ENCODE measurements around the gene PLXNA3. TPM values are rescaled to one million over a fixed set of nuclear protein-coding genes. Genes with fewer than 3 reads are reported as not detected.
"Not testable (repeated sequence)": the region's sequence is repeated elsewhere in the genome, so short reads cannot be mapped to it uniquely, and the experiment has no call there.

Gene PLXNA3
- total and polyA plus RNA-seq, 2 experiments from 2014 or later = 2.7 to 5.4 TPM

DNA sequence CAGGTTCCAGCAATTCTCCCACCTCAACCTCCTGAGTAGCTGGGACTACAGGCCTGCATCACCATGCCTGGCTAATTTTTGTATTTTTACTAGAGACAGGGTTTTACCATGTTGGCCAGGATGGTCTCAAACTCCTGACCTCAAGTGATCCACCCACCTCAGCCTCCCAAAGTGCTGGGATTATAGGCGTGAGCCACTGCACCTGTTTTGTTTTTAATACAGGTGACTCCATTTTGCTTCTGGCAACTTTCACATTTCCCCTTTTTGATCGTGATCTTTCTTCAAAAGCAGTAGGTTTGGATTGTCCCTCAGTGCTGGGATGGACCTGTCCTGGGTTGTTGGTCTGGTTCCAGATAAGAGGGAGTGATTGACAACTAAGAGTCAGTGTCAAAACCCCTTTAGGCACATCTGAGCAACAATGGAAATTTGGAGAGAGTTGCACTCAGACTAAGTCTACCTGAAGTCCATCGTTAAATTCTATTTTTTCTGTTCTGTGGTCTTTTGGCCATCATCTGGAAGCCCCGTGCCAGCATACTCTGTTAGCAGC lies 38.6 kb downstream of the PLXNA3 start:
- not testable (repeated sequence) for H3K27me3 Mint-ChIP-seq (ENCODE audit: insufficient read depth, low read depth, poor library complexity); H3K27me3 ChIP-seq (ENCODE audit: insufficient read depth); H3K4me1 ChIP-seq (ENCODE audit: insufficient read depth); H3K36me3 Mint-ChIP-seq (ENCODE audit: low read depth); ATAC-seq; H2AFZ ChIP-seq; H3K9me3 Mint-ChIP-seq; H3K36me3 ChIP-seq (ENCODE audit: insufficient read depth); H3K4me3 ChIP-seq; H3K79me2 ChIP-seq (replicated peaks; ENCODE audit: insufficient read depth); H3K27ac ChIP-seq (ENCODE audit: low read depth); H3K4me2 ChIP-seq; H3K9me2 ChIP-seq (ENCODE audit: insufficient read depth); H3K27ac Mint-ChIP-seq; H4K20me1 ChIP-seq (replicated peaks; ENCODE audit: insufficient read depth); H3K4me1 Mint-ChIP-seq; DNase-seq (ENCODE audit: low spot score); H3K4me3 Mint-ChIP-seq; H3F3A ChIP-seq (replicated peaks; ENCODE audit: low read depth)

DNA sequence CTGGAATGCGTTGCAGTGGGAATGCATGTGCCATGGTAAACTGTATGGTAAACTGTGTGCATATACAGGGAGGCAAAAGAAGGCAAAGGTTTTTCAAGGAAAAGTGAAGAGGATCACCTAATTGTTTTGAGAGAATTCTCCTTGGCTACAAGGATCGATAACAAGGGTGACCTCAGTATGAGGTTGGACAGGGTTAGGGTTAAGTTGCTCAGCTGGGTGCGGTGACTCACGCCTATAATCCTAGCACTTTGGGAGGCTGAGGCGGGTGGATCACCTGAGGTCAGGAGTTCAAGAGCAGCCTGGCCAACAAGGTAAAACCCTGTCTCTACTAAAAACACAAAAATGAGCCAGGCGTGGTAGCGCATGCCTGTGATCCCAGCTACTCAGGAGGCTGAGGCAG lies 43.3 kb downstream of the PLXNA3 start:
- not testable (repeated sequence) for H3K4me2 ChIP-seq; H3K36me3 Mint-ChIP-seq (ENCODE audit: low read depth); H3K27me3 Mint-ChIP-seq (ENCODE audit: insufficient read depth, low read depth, poor library complexity); H3K9me2 ChIP-seq (ENCODE audit: insufficient read depth); H3K9me3 Mint-ChIP-seq; H3K4me1 ChIP-seq (ENCODE audit: insufficient read depth); H3K36me3 ChIP-seq (ENCODE audit: insufficient read depth); H3K27ac ChIP-seq (ENCODE audit: low read depth); ATAC-seq; H2AFZ ChIP-seq; H3F3A ChIP-seq (replicated peaks; ENCODE audit: low read depth); H3K27ac Mint-ChIP-seq; H4K20me1 ChIP-seq (replicated peaks; ENCODE audit: insufficient read depth); H3K79me2 ChIP-seq (replicated peaks; ENCODE audit: insufficient read depth); H3K27me3 ChIP-seq (ENCODE audit: insufficient read depth); H3K4me1 Mint-ChIP-seq; H3K4me3 Mint-ChIP-seq; H3K4me3 ChIP-seq; DNase-seq (ENCODE audit: low spot score)

DNA sequence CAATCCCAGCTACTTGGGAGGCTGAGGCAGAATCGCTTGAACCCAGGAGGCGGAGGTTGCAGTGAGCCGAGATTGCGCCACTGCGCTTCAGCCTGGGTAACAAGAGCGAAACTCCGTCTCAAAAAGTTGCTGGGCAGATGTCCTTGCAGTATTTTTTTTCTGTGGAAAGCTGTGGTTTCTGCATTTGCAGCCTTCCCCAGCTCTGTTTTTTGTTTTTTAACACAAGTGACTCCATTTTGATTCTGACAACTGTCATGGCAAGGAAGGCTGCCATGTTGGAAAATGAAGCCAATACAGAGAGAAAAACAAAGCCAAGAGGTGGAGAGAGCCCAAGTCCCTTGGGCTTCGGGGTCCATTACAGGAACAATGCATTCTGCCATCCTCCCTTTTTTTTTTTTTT lies 44.0 kb downstream of the PLXNA3 start:
- peaks cover 2% of the 10 kb centered on the region; the same call in 1 of the 3 replicates for H3K36me3 Mint-ChIP-seq (ENCODE audit: low read depth)
- no peak overlapping the region for H3K27ac Mint-ChIP-seq
- Histone ChIP-seq H3K9me2 (ENCODE audit: insufficient read depth) (no peaks in the 10 kb centered on the region), H2AFZ (no peak overlapping the region), H3K27me3 (ENCODE audit: insufficient read depth) (no peaks in the 10 kb centered on the region), H3F3A (replicated peaks; ENCODE audit: low read depth) (no peaks in the 10 kb centered on the region), H3K36me3 (ENCODE audit: insufficient read depth) (no peaks in the 10 kb centered on the region), H4K20me1 (replicated peaks; ENCODE audit: insufficient read depth) (no peaks in the 10 kb centered on the region), H3K4me2 (no peak overlapping the region), H3K79me2 (replicated peaks; ENCODE audit: insufficient read depth) (no peaks in the 10 kb centered on the region), H3K27ac (ENCODE audit: low read depth) (no peak overlapping the region), H3K4me3 (no peak overlapping the region), H3K4me1 (ENCODE audit: insufficient read depth) (no peaks in the 10 kb centered on the region)
- H3K4me3 Mint-ChIP-seq = no peak overlapping the region
- no peaks in the 10 kb centered on the region for H3K4me1 Mint-ChIP-seq
- DNase-seq (ENCODE audit: low spot score) (no peak), ATAC-seq (no peak)
- H3K9me3 Mint-ChIP-seq = no peaks in the 10 kb centered on the region
- no peak for TF ChIP-seq JUNB (IDR thresholded peaks at IDR 0.05; ENCODE audit: unreplicated experiment)
- H3K27me3 Mint-ChIP-seq (ENCODE audit: insufficient read depth, low read depth, poor library complexity) = no peaks in the 10 kb centered on the region

DNA sequence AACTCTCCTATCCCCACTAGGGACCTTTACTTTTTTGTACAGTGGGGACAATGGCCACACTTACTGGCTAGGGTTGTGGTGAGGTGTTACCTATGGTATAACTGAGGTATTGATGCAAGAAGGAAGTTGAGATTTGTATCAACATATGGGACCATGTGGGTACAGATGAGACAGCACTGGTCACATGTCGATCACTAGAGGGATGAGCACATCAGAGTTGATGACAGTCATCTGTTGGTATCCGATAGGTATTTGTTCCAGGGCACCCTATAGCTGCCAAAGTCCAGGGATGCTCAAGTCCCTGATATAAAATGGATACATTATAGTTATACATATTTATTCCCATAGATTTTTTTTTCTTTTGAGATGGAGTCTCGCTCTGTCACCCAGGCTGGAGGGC lies 44.9 kb downstream of the PLXNA3 start:
- H3K4me2 ChIP-seq = no peak overlapping the region
- H3F3A ChIP-seq (replicated peaks; ENCODE audit: low read depth) = no peaks in the 10 kb centered on the region
- ATAC-seq (no peak), DNase-seq (ENCODE audit: low spot score) (no peak)
- no peaks in the 10 kb centered on the region for H3K4me1 Mint-ChIP-seq
- no peak overlapping the region for H3K4me3 ChIP-seq
- peaks cover 2% of the 10 kb centered on the region; the same call in 1 of the 3 replicates for H3K36me3 Mint-ChIP-seq (ENCODE audit: low read depth)
- no peaks in the 10 kb centered on the region for H3K9me2 ChIP-seq (ENCODE audit: insufficient read depth)
- H4K20me1 ChIP-seq (replicated peaks; ENCODE audit: insufficient read depth) = no peaks in the 10 kb centered on the region
- no peaks in the 10 kb centered on the region for H3K79me2 ChIP-seq (replicated peaks; ENCODE audit: insufficient read depth)
- no peaks in the 10 kb centered on the region for H3K27me3 ChIP-seq (ENCODE audit: insufficient read depth)
- no peak overlapping the region for H2AFZ ChIP-seq
- H3K4me3 Mint-ChIP-seq = no peak overlapping the region
- no peak overlapping the region for H3K27ac Mint-ChIP-seq
- H3K27ac ChIP-seq (ENCODE audit: low read depth) = no peak overlapping the region
- no peaks in the 10 kb centered on the region for H3K9me3 Mint-ChIP-seq
- H3K4me1 ChIP-seq (ENCODE audit: insufficient read depth) = no peaks in the 10 kb centered on the region
- H3K27me3 Mint-ChIP-seq (ENCODE audit: insufficient read depth, low read depth, poor library complexity) = no peaks in the 10 kb centered on the region
- no peaks in the 10 kb centered on the region for H3K36me3 ChIP-seq (ENCODE audit: insufficient read depth)
- TF ChIP-seq EZH2 (IDR thresholded peaks at IDR 0.05; ENCODE audit: low read depth, unreplicated experiment) (no peak), REST (IDR thresholded peaks at IDR 0.05; ENCODE audit: unreplicated experiment) (no peak), STAT1 (IDR thresholded peaks at IDR 0.05; ENCODE audit: unreplicated experiment) (no peak)

All from GM23338 (cell line).